HFF-Myc (cell line): ENCODE data around the gene SOX12.

Source experiments
- DNase-seq: peaks from one replicate; pipeline ENCODE4 v3.0.0-alpha.2; 2011; ENCODE audit warnings: low read depth; ENCODE audit errors: extremely low read depth
- H3K4me3 ChIP-seq: replicated peaks from 2 replicates; pipeline ENCODE4 v1.5.1; 2011; ENCODE audit warnings: low read depth, mild to moderate bottlenecking, control low read depth, low read length
- CTCF ChIP-seq: IDR thresholded peaks from 2 replicates; pipeline ENCODE4 v1.5.1; 2012; ENCODE audit warnings: mild to moderate bottlenecking, low read depth, low read length, control low read depth; ENCODE audit errors: missing control alignments

Gene SOX12

GRCh38 chr20:295804-296203 lies 29.5 kb upstream of the SOX12 start:
- TF ChIP-seq CTCF = no peak
- H3K4me3 ChIP-seq = no peak overlapping the region
- no peak for DNase-seq

GRCh38 chr20:297098-297924 lies 28.0 kb upstream of the SOX12 start, which contains the start of gene ZCCHC3:
ZCCHC3 (plus strand) TSS chr20:297570; CDS start chr20:297587, 17 bp downstream.
- H3K4me3 ChIP-seq = peak within 1 kb of the TSS; percentile 75
- peak; percentile 61 for DNase-seq
- TF ChIP-seq CTCF = no peak

GRCh38 chr20:297925-298775 lies 27.2 kb upstream of the SOX12 start:
- DNase-seq = no peak
- peak overlapping the region; percentile 75 for H3K4me3 ChIP-seq
- no peak for TF ChIP-seq CTCF

GRCh38 chr20:298776-299391 lies 26.5 kb upstream of the SOX12 start:
- H3K4me3 ChIP-seq = peak overlapping the region; percentile 75
- no peak for DNase-seq
- TF ChIP-seq CTCF = no peak

- TF ChIP-seq CTCF = no peak
- no peak for DNase-seq
- H3K4me3 ChIP-seq = peak overlapping the region; percentile 75
Measured at GRCh38 chr20:300345-300990, 24.9 kb upstream of the SOX12 start.
